ENCODE measurements around the gene ARPIN. TPM values are rescaled to one million over a fixed set of nuclear protein-coding genes. Genes with fewer than 3 reads are reported as not detected.

The ARPIN gene
- total RNA-seq, 1 donor from 2014 or later, result 29.8 TPM

GRCh38 chr15:89907289-89907688 is 5.5 kb downstream of the ARPIN start:
- H3K27ac ChIP-seq, result no peak overlapping the region
- H3K36me3 ChIP-seq, result peaks cover 17 to 59% of the 10 kb centered on the region in 2 donors
- no peak overlapping the region for H3K4me3 ChIP-seq
- H3K9me3 ChIP-seq, result no peaks in the 10 kb centered on the region
- intact Hi-C loops (cut with DNase I), result no loop called here
- H3K4me1 ChIP-seq, result peaks cover 0 to 5% of the 10 kb centered on the region in 2 donors
- H3K27me3 ChIP-seq, result no peaks in the 10 kb centered on the region
- no peak for DNase-seq (ENCODE audit: low spot score in 2 of 2)
- no peak for TF ChIP-seq CTCF (IDR thresholded peaks at IDR 0.05)

- intact Hi-C loops (cut with DNase I), result no loop called here
- no peak overlapping the region for H3K27ac ChIP-seq
Observed at GRCh38 chr15:89905846-89906378, 6.8 kb downstream of the ARPIN start.

GRCh38 chr15:89904519-89904918 is 8.2 kb downstream of the ARPIN start:
- Histone ChIP-seq H3K36me3 (peaks cover 20 to 66% of the 10 kb centered on the region in 2 donors), H3K27me3 (no peaks in the 10 kb centered on the region), H3K9me3 (no peaks in the 10 kb centered on the region), H3K4me3 (no peak overlapping the region), H3K27ac (no peak overlapping the region), H3K4me1 (no peaks in the 10 kb centered on the region)
- no peak for DNase-seq (ENCODE audit: low spot score in 2 of 2)
- no peak for TF ChIP-seq CTCF (IDR thresholded peaks at IDR 0.05)
- intact Hi-C loops (cut with DNase I), result no loop called here

More at GRCh38 chr15:89905846-89906378, 6.8 kb downstream of the ARPIN start:
- Histone ChIP-seq H3K4me3 (no peak overlapping the region), H3K36me3 (peaks cover 20 to 71% of the 10 kb centered on the region in 2 donors), H3K27me3 (no peaks in the 10 kb centered on the region), H3K9me3 (no peaks in the 10 kb centered on the region), H3K4me1 (no peaks in the 10 kb centered on the region)
- no peak for TF ChIP-seq CTCF (IDR thresholded peaks at IDR 0.05)
- DNase-seq (ENCODE audit: low spot score in 2 of 2), result no peak

GRCh38 chr15:89903858-89904130 is 9.0 kb downstream of the ARPIN start:
- Histone ChIP-seq H3K4me1 (no peaks in the 10 kb centered on the region), H3K9me3 (no peaks in the 10 kb centered on the region), H3K4me3 (no peak overlapping the region), H3K27me3 (no peaks in the 10 kb centered on the region), H3K27ac (no peak overlapping the region), H3K36me3 (peaks cover 20 to 64% of the 10 kb centered on the region in 2 donors)
- intact Hi-C loops (cut with DNase I), result no loop called here
- no peak for DNase-seq (ENCODE audit: low spot score in 2 of 2)
- TF ChIP-seq CTCF (IDR thresholded peaks at IDR 0.05), result no peak

- Histone ChIP-seq H3K36me3 (peaks cover 20 to 59% of the 10 kb centered on the region in 2 donors), H3K27me3 (no peaks in the 10 kb centered on the region), H3K4me3 (no peak overlapping the region), H3K27ac (no peak overlapping the region), H3K9me3 (no peaks in the 10 kb centered on the region), H3K4me1 (no peaks in the 10 kb centered on the region)
- intact Hi-C loops (cut with DNase I), result no loop called here
- TF ChIP-seq CTCF (IDR thresholded peaks at IDR 0.05), result no peak
- DNase-seq (ENCODE audit: low spot score in 2 of 2), result no peak
Observed at GRCh38 chr15:89903015-89903857, 9.5 kb downstream of the ARPIN start.

All from ascending aorta (tissue), 2 donors.